ENCODE results near the gene PACRG. TPM values are rescaled to one million over a fixed set of nuclear protein-coding genes. Genes with fewer than 3 reads are reported as not detected.
A peak's percentile ranks its signal among the peaks of the same experiment; 100 is the strongest.

The PACRG gene
- total and polyA plus RNA-seq, 2 donors from 2014 or later: 7.4 to 20.0 TPM

GRCh38 chr6:162770955-162771354, 43.2 kb downstream of the PACRG start:
- TF ChIP-seq CTCF (IDR thresholded peaks at IDR 0.05; ENCODE audit: borderline replicate concordance, extremely low read depth, insufficient read depth): no peak

GRCh38 chr6:162772466-162772865, 44.7 kb downstream of the PACRG start:
- DNase-seq (no peak), FAIRE-seq (no peak)
- TF ChIP-seq CTCF (IDR thresholded peaks at IDR 0.05; ENCODE audit: borderline replicate concordance, extremely low read depth, insufficient read depth): no peak
- Histone ChIP-seq H3K27me3 (ENCODE audit: control insufficient read depth, insufficient read depth, low read length) (no peaks in the 10 kb centered on the region), H3K4me1 (ENCODE audit: control insufficient read depth in 2 of 3, insufficient read depth in 2 of 3, low read depth in 1 of 3, low read length in 3 of 3) (no peaks in the 10 kb centered on the region), H3K27ac (ENCODE audit: low read depth in 2 of 2, low read length in 2 of 2) (no peak overlapping the region), H3K9me3 (ENCODE audit: control insufficient read depth in 2 of 3, insufficient read depth in 1 of 3, low read length in 3 of 3) (no peaks in the 10 kb centered on the region), H3K9ac (ENCODE audit: low read length in 3 of 3) (no peak overlapping the region), H3K4me3 (ENCODE audit: low read length in 3 of 3) (no peak overlapping the region), H3K36me3 (ENCODE audit: control insufficient read depth in 2 of 3, insufficient read depth in 3 of 3, low read length in 3 of 3) (no peaks in the 10 kb centered on the region)
- intact Hi-C loops (cut with DNase I): no loop called here

More at GRCh38 chr6:162770955-162771354, 43.2 kb downstream of the PACRG start:
- DNase-seq (no peak), FAIRE-seq (no peak)
- H3K9me3 ChIP-seq (ENCODE audit: control insufficient read depth in 2 of 3, insufficient read depth in 1 of 3, low read length in 3 of 3): no peaks in the 10 kb centered on the region
- H3K4me1 ChIP-seq (ENCODE audit: control insufficient read depth in 2 of 3, insufficient read depth in 2 of 3, low read depth in 1 of 3, low read length in 3 of 3): no peaks in the 10 kb centered on the region
- no peak overlapping the region for H3K27ac ChIP-seq (ENCODE audit: low read depth in 2 of 2, low read length in 2 of 2)
- intact Hi-C loops (cut with DNase I): no loop called here
- no peak overlapping the region for H3K4me3 ChIP-seq (ENCODE audit: low read length in 3 of 3)
- no peak overlapping the region for H3K9ac ChIP-seq (ENCODE audit: low read length in 3 of 3)
- H3K27me3 ChIP-seq (ENCODE audit: control insufficient read depth, insufficient read depth, low read length): no peaks in the 10 kb centered on the region
- no peaks in the 10 kb centered on the region for H3K36me3 ChIP-seq (ENCODE audit: control insufficient read depth in 2 of 3, insufficient read depth in 3 of 3, low read length in 3 of 3)

- no peak overlapping the region for H3K4me3 ChIP-seq (ENCODE audit: low read length in 3 of 3)
- no peak overlapping the region for H3K9ac ChIP-seq (ENCODE audit: low read length in 3 of 3)
- no peak for TF ChIP-seq CTCF (IDR thresholded peaks at IDR 0.05; ENCODE audit: borderline replicate concordance, extremely low read depth, insufficient read depth)
- H3K4me1 ChIP-seq (ENCODE audit: control insufficient read depth in 2 of 3, insufficient read depth in 2 of 3, low read depth in 1 of 3, low read length in 3 of 3): no peaks in the 10 kb centered on the region
- no peak for FAIRE-seq
- H3K9me3 ChIP-seq (ENCODE audit: control insufficient read depth in 2 of 3, insufficient read depth in 1 of 3, low read length in 3 of 3): no peaks in the 10 kb centered on the region
- no peak overlapping the region for H3K27ac ChIP-seq (ENCODE audit: low read depth in 2 of 2, low read length in 2 of 2)
- no peaks in the 10 kb centered on the region for H3K27me3 ChIP-seq (ENCODE audit: control insufficient read depth, insufficient read depth, low read length)
- intact Hi-C loops (cut with DNase I): no loop called here
- H3K36me3 ChIP-seq (ENCODE audit: control insufficient read depth in 2 of 3, insufficient read depth in 3 of 3, low read length in 3 of 3): no peaks in the 10 kb centered on the region
- no peak for DNase-seq
These were observed 46.2 kb downstream of the PACRG start for GRCh38 chr6:162773996-162774395.

- Histone ChIP-seq H3K4me1 (ENCODE audit: control insufficient read depth in 2 of 3, insufficient read depth in 2 of 3, low read depth in 1 of 3, low read length in 3 of 3) (no peaks in the 10 kb centered on the region), H3K4me3 (ENCODE audit: low read length in 3 of 3) (no peak overlapping the region), H3K9ac (ENCODE audit: low read length in 3 of 3) (no peak overlapping the region), H3K36me3 (ENCODE audit: control insufficient read depth in 2 of 3, insufficient read depth in 3 of 3, low read length in 3 of 3) (peaks cover 0 to 3% (median 0%) of the 10 kb centered on the region in 3 donors), H3K27me3 (ENCODE audit: control insufficient read depth, insufficient read depth, low read length) (no peaks in the 10 kb centered on the region), H3K9me3 (ENCODE audit: control insufficient read depth in 2 of 3, insufficient read depth in 1 of 3, low read length in 3 of 3) (peaks cover 0 to 3% (median 0%) of the 10 kb centered on the region in 3 donors), H3K27ac (ENCODE audit: low read depth in 2 of 2, low read length in 2 of 2) (no peak overlapping the region)
- no peak for TF ChIP-seq CTCF (IDR thresholded peaks at IDR 0.05; ENCODE audit: borderline replicate concordance, extremely low read depth, insufficient read depth)
- no peak for FAIRE-seq
- peak in 1 of 5 donors; percentile 39 for DNase-seq
- intact Hi-C loops (cut with DNase I): no loop called here
These were observed 49.3 kb downstream of the PACRG start for GRCh38 chr6:162777091-162777490.

All from kidney (tissue), 14 donors.